ENCODE data around the gene ZNF317.

Gene ZNF317

GRCh38 chr19:9140159-9140874 lies at the start of gene ZNF317:
ZNF317 (plus strand) TSS chr19:9140397; CDS start chr19:9156017, 15,620 bp downstream.
- H3K4me1 ChIP-seq: peaks cover 15 to 35% (median 24%) of the 10 kb centered on the region in 10 experiments; a peak in 19 of 20 replicates

DNA sequence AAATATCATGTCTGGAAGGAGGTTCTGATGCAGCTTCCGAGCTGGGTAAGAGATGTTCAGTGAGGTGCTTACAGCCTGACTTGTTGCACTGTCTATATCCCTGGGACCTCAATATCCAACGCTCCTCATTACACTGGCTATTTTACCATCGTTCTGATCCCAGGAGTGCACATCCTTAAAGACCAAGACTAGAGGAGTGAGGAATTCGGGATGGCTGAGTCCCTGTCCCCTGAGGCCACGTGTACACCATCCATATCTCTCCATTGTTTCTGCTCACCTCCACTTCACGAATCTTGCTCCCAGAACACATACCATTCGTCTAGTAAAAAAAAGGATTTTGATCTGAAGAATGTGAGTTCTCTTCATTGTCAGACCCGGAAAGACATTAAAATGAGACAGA lies 32.8 kb upstream of the ZNF317 start, which contains the start of gene OR7G2:
Gene OR7G2 (minus strand): TSS at position 101 of the 400 bp plus-strand sequence. CDS start 4,232 bp downstream, outside the sequence.
- Histone ChIP-seq H3K4me3 (no peak within 1 kb of the TSS), H3K4me1 (no peaks in the 10 kb centered on the region), H3K4me2 (no peak within 1 kb of the TSS), H4K20me1 (no peaks in the 10 kb centered on the region), H3K36me3 (no peaks in the 10 kb centered on the region), H3K27ac (no peak within 1 kb of the TSS), H3K27me3 (no peaks in the 10 kb centered on the region), H3K9me3 (replicated peaks in 1 of 11) (no peaks in the 10 kb centered on the region), H3K9ac (no peak within 1 kb of the TSS)
- TF ChIP-seq Cebpa-rat (IDR thresholded peaks at IDR 0.05): no peak

More at GRCh38 chr19:9140159-9140874, at the start of gene ZNF317:
- Histone ChIP-seq H3K9ac (peak within 1 kb of the TSS; percentile 90 to 98 (median 95)), H3K27ac (peak within 1 kb of the TSS; percentile 84 to 98 (median 95)), H3K36me3 (peaks cover 34 to 39% (median 38%) of the 10 kb centered on the region in 11 experiments), H3K9me3 (replicated peaks in 1 of 11) (peaks cover 28 to 38% (median 37%) of the 10 kb centered on the region in 11 experiments), H3K4me3 (peak within 1 kb of the TSS; percentile 76 to 96 (median 89)), H3K27me3 (no peaks in the 10 kb centered on the region), H3K4me2 (peak within 1 kb of the TSS; percentile 81 to 94 (median 86)), H4K20me1 (peaks cover 0 to 28% (median 14%) of the 10 kb centered on the region in 11 experiments; a peak in 10 of 22 replicates)
- TF ChIP-seq Cebpa-rat (IDR thresholded peaks at IDR 0.05): no peak

GRCh38 chr19:9109959-9110358 lies 30.2 kb upstream of the ZNF317 start:
- H3K4me2 ChIP-seq: no peak overlapping the region
- no peak overlapping the region for H3K27ac ChIP-seq
- H3K4me3 ChIP-seq: no peak overlapping the region
- H4K20me1 ChIP-seq: no peaks in the 10 kb centered on the region
- H3K4me1 ChIP-seq: no peaks in the 10 kb centered on the region
- H3K27me3 ChIP-seq: no peaks in the 10 kb centered on the region
- no peaks in the 10 kb centered on the region for H3K9me3 ChIP-seq (replicated peaks in 1 of 11)
- no peaks in the 10 kb centered on the region for H3K36me3 ChIP-seq
- TF ChIP-seq Cebpa-rat (IDR thresholded peaks at IDR 0.05): no peak
- H3K9ac ChIP-seq: no peak overlapping the region

DNA sequence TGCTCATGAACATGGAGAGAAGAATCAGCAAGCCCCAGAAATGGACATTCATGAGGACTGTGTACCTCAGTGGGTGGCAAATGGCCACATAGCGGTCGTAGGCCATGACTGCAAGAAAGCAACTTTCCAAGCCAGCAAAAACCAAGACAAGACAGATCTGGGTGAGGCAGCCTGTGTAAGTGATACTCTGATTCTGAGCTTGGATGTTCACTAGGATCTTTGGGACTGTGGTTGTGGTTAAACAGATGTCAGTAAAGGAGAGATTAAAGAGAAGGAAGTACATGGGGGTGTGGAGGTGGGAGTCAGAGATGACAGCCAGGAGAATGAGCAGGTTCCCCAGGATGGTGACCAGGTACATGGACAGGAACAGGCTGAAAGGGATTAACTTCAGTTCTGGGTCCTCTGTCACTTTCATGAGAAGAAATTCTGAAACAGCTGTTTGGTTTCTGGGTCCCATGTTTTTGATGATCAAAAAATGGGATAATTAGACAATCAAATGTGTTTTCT lies 24.8 kb upstream of the ZNF317 start, which contains the start of gene OR7G1:
Gene OR7G1 (minus strand): TSS at position 457 of the 507 bp plus-strand sequence. CDS start 0 bp downstream, at position 457.
- 0 out of 22 replicates have a peak, but pooled peaks cover 0 to 1% (median 0%) of the 10 kb centered on the region in 11 experiments for H3K9me3 ChIP-seq (replicated peaks in 1 of 11)
- no peak for TF ChIP-seq Cebpa-rat (IDR thresholded peaks at IDR 0.05)
- no peak within 1 kb of the TSS for H3K27ac ChIP-seq
- H3K4me2 ChIP-seq: no peak within 1 kb of the TSS
- no peaks in the 10 kb centered on the region for H3K36me3 ChIP-seq
- H4K20me1 ChIP-seq: no peaks in the 10 kb centered on the region
- no peaks in the 10 kb centered on the region for H3K4me1 ChIP-seq
- no peaks in the 10 kb centered on the region for H3K27me3 ChIP-seq
- no peak within 1 kb of the TSS for H3K9ac ChIP-seq
- H3K4me3 ChIP-seq: no peak within 1 kb of the TSS

DNA sequence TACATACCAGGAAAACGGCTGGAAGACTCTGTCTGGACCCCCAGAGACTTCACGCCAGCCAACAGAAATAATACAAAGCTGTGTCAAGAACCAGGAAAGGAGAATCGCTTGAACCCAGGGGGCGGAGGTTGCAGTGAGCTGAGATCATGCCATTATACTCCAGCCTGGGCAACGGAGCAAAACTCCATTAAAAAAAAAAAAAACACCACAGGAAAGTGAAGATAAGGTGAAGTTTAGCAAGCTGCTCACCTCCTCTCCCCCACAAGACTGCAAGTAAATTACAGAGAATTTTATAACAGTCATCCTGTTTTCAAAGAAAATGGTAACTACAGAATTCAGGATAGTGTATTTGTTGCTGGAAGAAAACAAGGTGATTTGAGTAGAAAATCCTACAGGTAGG lies 23.6 kb upstream of the ZNF317 start:
- no peaks in the 10 kb centered on the region for H3K36me3 ChIP-seq
- no peaks in the 10 kb centered on the region for H4K20me1 ChIP-seq
- no peak overlapping the region for H3K4me2 ChIP-seq
- H3K4me3 ChIP-seq: no peak overlapping the region
- H3K9ac ChIP-seq: no peak overlapping the region
- H3K9me3 ChIP-seq (replicated peaks in 1 of 11): peaks cover 0 to 10% (median 0%) of the 10 kb centered on the region in 11 experiments; a peak in 3 of 22 replicates
- no peaks in the 10 kb centered on the region for H3K27me3 ChIP-seq
- no peak overlapping the region for H3K27ac ChIP-seq
- TF ChIP-seq Cebpa-rat (IDR thresholded peaks at IDR 0.05): no peak
- no peaks in the 10 kb centered on the region for H3K4me1 ChIP-seq

DNA sequence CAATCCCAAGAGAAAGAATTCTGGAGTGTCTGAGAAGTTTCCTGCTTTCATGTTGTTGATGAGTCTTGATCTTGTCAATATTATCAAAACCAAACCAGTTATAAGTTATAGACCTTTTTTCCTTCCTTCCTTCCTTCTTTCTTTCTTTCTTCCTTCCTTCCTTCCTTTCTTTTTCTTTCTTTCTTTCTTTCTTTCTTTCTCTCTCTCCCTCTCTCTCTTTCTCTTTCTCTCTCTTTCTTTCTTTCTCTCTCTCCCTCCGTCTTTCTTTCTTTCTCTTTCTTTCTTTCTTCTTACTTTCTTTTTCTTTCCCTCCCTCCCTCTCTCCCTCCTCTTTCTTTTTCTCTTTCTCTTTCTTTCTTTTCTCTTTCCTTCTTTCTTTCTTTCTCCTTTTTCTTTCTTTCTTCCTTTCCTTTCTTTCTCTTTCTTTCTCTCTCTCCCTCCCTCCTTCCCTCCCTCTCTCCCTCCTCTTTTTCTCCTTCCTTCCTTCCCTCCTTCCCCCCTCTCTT lies 13.2 kb upstream of the ZNF317 start, which contains the start of gene OR7G3:
Gene OR7G3 (minus strand): TSS at position 51 of the 506 bp plus-strand sequence. CDS start 0 bp downstream, at position 51.
- Histone ChIP-seq H3K4me2 (no peak within 1 kb of the TSS), H3K27me3 (no peaks in the 10 kb centered on the region), H3K9ac (no peak within 1 kb of the TSS), H4K20me1 (no peaks in the 10 kb centered on the region), H3K27ac (no peak within 1 kb of the TSS), H3K4me3 (no peak within 1 kb of the TSS), H3K9me3 (replicated peaks in 1 of 11) (no peaks in the 10 kb centered on the region; a peak in 1 of 22 replicates), H3K4me1 (peaks cover 17 to 29% (median 20%) of the 10 kb centered on the region in 10 experiments), H3K36me3 (no peaks in the 10 kb centered on the region)
- TF ChIP-seq Cebpa-rat (IDR thresholded peaks at IDR 0.05): no peak

DNA sequence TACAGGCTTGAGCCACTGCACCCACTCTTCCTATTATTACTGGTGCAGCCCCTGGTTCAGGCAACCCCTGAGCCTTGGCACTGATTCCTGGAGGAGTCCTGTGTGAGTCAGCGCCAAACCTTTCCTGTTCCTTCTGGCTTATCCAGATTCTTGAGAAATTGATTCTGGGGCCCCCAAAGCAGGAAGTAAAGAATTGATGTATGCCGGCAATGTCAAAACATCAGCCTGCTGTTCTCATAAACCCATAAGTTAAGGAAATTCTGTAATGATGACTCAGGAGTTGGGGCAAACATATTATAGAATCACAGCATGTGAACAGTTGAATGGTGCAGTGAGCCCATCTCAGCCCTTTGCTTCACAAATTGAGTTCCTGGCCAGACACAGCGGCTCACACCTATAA lies 12.0 kb upstream of the ZNF317 start:
- no peaks in the 10 kb centered on the region for H4K20me1 ChIP-seq
- no peaks in the 10 kb centered on the region for H3K36me3 ChIP-seq
- H3K4me3 ChIP-seq: no peak overlapping the region
- peak overlapping the region in 4 of 11 experiments; percentile 6 to 57 (median 46); a peak in 6 of 22 replicates for H3K4me2 ChIP-seq
- TF ChIP-seq Cebpa-rat (IDR thresholded peaks at IDR 0.05): no peak
- H3K9me3 ChIP-seq (replicated peaks in 1 of 11): no peaks in the 10 kb centered on the region
- no peaks in the 10 kb centered on the region for H3K27me3 ChIP-seq
- H3K27ac ChIP-seq: no peak overlapping the region
- no peak overlapping the region for H3K9ac ChIP-seq
- H3K4me1 ChIP-seq: peaks cover 17 to 29% (median 21%) of the 10 kb centered on the region in 10 experiments

DNA sequence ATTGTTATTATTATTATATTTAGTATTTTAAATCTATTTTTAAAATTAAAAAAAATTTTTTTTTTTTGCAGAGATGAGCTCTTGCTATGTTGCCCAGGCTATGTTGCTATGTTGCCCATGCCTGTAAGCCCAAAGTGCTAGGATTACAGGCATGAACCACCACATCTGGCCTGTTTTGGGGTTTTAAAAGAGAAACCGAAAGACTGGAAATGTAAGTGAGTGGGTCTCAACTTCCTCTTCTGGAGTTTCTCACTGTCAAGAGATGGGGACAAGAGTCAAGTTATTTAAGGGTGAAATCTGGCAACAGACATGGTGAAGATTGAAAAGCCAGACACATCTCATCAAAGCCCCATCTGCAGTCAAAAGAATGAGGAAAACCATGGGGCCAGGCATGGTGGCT lies 9.2 kb upstream of the ZNF317 start:
- Histone ChIP-seq H3K4me1 (peaks cover 17 to 37% (median 23%) of the 10 kb centered on the region in 10 experiments), H3K27ac (peak overlapping the region in 10 of 11 experiments; percentile 45 to 72 (median 61); a peak in 21 of 22 replicates), H3K9me3 (replicated peaks in 1 of 11) (no peaks in the 10 kb centered on the region), H3K36me3 (no peaks in the 10 kb centered on the region), H3K4me3 (no peak overlapping the region), H3K4me2 (peak overlapping the region; percentile 33 to 65 (median 54)), H3K27me3 (no peaks in the 10 kb centered on the region), H4K20me1 (no peaks in the 10 kb centered on the region), H3K9ac (peak overlapping the region in 3 of 11 experiments; percentile 18 to 46 (median 24); a peak in 4 of 22 replicates)
- peak in 1 of 11 experiments; percentile 55; a peak in 1 of 22 replicates for TF ChIP-seq Cebpa-rat (IDR thresholded peaks at IDR 0.05)

GRCh38 chr19:9132422-9132821 lies 7.8 kb upstream of the ZNF317 start:
- H3K4me2 ChIP-seq: no peak overlapping the region
- H3K36me3 ChIP-seq: no peaks in the 10 kb centered on the region
- no peak overlapping the region for H3K9ac ChIP-seq
- no peak for TF ChIP-seq Cebpa-rat (IDR thresholded peaks at IDR 0.05)
- no peak overlapping the region for H3K4me3 ChIP-seq
- H3K9me3 ChIP-seq (replicated peaks in 1 of 11): no peaks in the 10 kb centered on the region
- H3K27ac ChIP-seq: no peak overlapping the region
- no peaks in the 10 kb centered on the region for H4K20me1 ChIP-seq
- no peaks in the 10 kb centered on the region for H3K27me3 ChIP-seq
- H3K4me1 ChIP-seq: peaks cover 18 to 40% (median 29%) of the 10 kb centered on the region in 10 experiments

All from BLaER1 treated with 17β-estradiol and CSF1 and Interleukin-3, amounts not matched to agents 10 nM and 100 nM (cell line).